Endometrium (tissue), 2 donors: ENCODE results near the gene OIT3.

ENCODE experiments used
- FAIRE-seq: peaks from 2 replicates; lab custom pipeline; 2012; peaks lifted over from hg19 to GRCh38; lab: Jason Lieb, UNC
- donor health status: control.
- donor health status: control.

The OIT3 gene

GRCh38 chr10:72952642-72953158, 59.2 kb downstream of the OIT3 start:
- FAIRE-seq, result no peak

- no peak for FAIRE-seq
These were observed 60.1 kb downstream of the OIT3 start for GRCh38 chr10:72953687-72954086.

GRCh38 chr10:72954230-72954595, 60.7 kb downstream of the OIT3 start:
- no peak for FAIRE-seq

- no peak for FAIRE-seq
These were observed 61.3 kb downstream of the OIT3 start, which contains the start of gene PLA2G12B for GRCh38 chr10:72954596-72955554. Gene PLA2G12B, minus strand, starts transcription at chr10:72954806. Its CDS starts 121 bp downstream, at chr10:72954685.

GRCh38 chr10:72956001-72956400, 62.5 kb downstream of the OIT3 start:
- FAIRE-seq, result no peak

- no peak for FAIRE-seq
These were observed 83.3 kb downstream of the OIT3 start for GRCh38 chr10:72976886-72977285.

- no peak for FAIRE-seq
These were observed 86.2 kb downstream of the OIT3 start for GRCh38 chr10:72979709-72980108.

- no peak for FAIRE-seq
These were observed 86.8 kb downstream of the OIT3 start for GRCh38 chr10:72980348-72980747.

- no peak for FAIRE-seq
These were observed 87.7 kb downstream of the OIT3 start for GRCh38 chr10:72981028-72981881.

GRCh38 chr10:72981882-72982529, 88.5 kb downstream of the OIT3 start:
- FAIRE-seq, result no peak
